GM19043 (cell line): ENCODE data around the gene TOX2.

Source experiments
- ATAC-seq: cut with Tn5 transposase; IDR thresholded peaks from one replicate; pipeline ENCODE4 v1.9.1; 2021; ENCODE audit warnings: low read depth; ENCODE audit not compliant: unreplicated experiment

TOX2 gene

GRCh38 chr20:44050925-44051660, 136.4 kb downstream of the TOX2 start:
- ATAC-seq = no peak

- ATAC-seq = no peak
These were observed 137.0 kb downstream of the TOX2 start for GRCh38 chr20:44051661-44052000.

GRCh38 chr20:44052166-44052565, 137.5 kb downstream of the TOX2 start:
- no peak for ATAC-seq

- no peak for ATAC-seq
These were observed 138.4 kb downstream of the TOX2 start for GRCh38 chr20:44053046-44053445.

GRCh38 chr20:44054118-44054517, 139.5 kb downstream of the TOX2 start:
- no peak for ATAC-seq

- no peak for ATAC-seq
These were observed 140.2 kb downstream of the TOX2 start for GRCh38 chr20:44054849-44055248.

GRCh38 chr20:44056010-44056698, 141.5 kb downstream of the TOX2 start:
- no peak for ATAC-seq

- no peak for ATAC-seq
These were observed 143.3 kb downstream of the TOX2 start for GRCh38 chr20:44057698-44058675.

GRCh38 chr20:44064501-44065400, 150.1 kb downstream of the TOX2 start:
- ATAC-seq = no peak

- no peak for ATAC-seq
These were observed 151.0 kb downstream of the TOX2 start for GRCh38 chr20:44065401-44066340.

GRCh38 chr20:44066645-44067606, 152.3 kb downstream of the TOX2 start:
- ATAC-seq = no peak

- ATAC-seq = no peak
These were observed 153.0 kb downstream of the TOX2 start for GRCh38 chr20:44067650-44068081.

- no peak for ATAC-seq
These were observed 153.9 kb downstream of the TOX2 start for GRCh38 chr20:44068316-44069201.

GRCh38 chr20:44069203-44070011, 154.8 kb downstream of the TOX2 start:
- peak; percentile 58 for ATAC-seq

- no peak for ATAC-seq
These were observed 155.7 kb downstream of the TOX2 start for GRCh38 chr20:44070139-44070900.
